Measurements from ENCODE around the gene MANSC1.

DNA sequence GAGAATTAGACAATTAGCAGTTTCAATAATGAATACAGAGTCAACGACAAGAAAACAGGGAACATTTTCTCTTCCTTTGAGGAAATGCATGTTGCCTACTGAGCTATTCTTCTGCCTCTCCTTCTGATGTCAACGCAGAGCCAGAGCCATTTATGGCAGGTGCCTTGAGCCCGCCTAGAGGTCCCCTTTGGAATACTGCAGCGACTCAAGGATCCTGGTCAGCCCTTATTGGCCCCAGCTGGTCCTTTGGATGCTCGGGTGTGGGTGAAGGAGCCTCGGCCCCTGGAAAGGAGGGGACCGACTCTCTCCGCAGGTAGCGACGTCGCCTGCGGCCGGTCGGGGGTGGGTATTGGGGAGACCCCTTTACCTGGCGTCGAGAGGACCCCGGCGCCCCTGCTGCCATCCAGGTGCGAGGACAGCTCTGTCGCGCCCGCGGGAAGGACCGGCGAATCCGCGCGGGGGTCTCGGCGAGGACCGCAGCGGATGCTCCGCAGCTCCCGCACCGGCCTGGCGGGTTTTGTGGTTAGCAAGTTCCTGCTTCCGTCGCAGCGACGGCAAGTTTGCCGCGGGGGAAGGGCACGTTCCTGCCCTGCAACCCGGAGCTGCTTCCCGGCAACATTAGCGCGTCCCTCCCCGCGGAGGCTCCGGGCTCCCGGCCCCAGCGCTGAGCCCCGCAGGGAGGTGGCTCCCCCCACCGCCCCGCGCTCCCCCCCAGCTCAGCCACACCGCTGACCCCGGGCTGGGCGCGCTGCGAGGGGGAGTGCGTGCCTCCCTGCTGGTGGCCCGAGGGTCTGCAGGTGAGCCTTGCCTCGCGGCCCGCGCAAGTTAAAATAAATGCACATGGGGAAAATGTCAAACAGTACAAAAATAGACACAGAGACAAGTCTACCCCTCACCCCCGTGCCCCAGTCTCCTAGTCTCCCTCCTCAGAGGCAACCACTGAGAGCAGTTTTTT, at the start of gene MANSC1:
- no peak for TF ChIP-seq HDAC1 (IDR thresholded peaks at IDR 0.05)
- TF ChIP-seq ADNP (tag; IDR thresholded peaks at IDR 0.05), result no peak
- TF ChIP-seq ZNF79 (CRISPR knock-in tag; IDR thresholded peaks at IDR 0.05; ENCODE audit: low read depth), result no peak
- TF ChIP-seq ZNF311 (CRISPR knock-in tag; IDR thresholded peaks at IDR 0.05), result no peak
- TF ChIP-seq CEBPB (tag; IDR thresholded peaks at IDR 0.05), result no peak
- TF ChIP-seq, protein P1, sequence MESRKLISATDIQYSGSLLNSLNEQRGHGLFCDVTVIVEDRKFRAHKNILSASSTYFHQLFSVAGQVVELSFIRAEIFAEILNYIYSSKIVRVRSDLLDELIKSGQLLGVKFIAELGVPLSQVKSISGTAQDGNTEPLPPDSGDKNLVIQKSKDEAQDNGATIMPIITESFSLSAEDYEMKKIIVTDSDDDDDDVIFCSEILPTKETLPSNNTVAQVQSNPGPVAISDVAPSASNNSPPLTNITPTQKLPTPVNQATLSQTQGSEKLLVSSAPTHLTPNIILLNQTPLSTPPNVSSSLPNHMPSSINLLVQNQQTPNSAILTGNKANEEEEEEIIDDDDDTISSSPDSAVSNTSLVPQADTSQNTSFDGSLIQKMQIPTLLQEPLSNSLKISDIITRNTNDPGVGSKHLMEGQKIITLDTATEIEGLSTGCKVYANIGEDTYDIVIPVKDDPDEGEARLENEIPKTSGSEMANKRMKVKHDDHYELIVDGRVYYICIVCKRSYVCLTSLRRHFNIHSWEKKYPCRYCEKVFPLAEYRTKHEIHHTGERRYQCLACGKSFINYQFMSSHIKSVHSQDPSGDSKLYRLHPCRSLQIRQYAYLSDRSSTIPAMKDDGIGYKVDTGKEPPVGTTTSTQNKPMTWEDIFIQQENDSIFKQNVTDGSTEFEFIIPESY (CRISPR knock-in tag; IDR thresholded peaks at IDR 0.05), result no peak
- TF ChIP-seq, protein P2, sequence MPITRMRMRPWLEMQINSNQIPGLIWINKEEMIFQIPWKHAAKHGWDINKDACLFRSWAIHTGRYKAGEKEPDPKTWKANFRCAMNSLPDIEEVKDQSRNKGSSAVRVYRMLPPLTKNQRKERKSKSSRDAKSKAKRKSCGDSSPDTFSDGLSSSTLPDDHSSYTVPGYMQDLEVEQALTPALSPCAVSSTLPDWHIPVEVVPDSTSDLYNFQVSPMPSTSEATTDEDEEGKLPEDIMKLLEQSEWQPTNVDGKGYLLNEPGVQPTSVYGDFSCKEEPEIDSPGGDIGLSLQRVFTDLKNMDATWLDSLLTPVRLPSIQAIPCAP (CRISPR knock-in tag; IDR thresholded peaks at IDR 0.05; ENCODE audit: borderline replicate concordance), result no peak

Data from K562 (cell line).